Measurements from ENCODE around the gene ZNF813. TPM values are rescaled to one million over a fixed set of nuclear protein-coding genes. Genes with fewer than 3 reads are reported as not detected.

Gene ZNF813
- total RNA-seq, 1 experiment from 2014 or later, result not detected

GRCh38 chr19:53519446-53519845, 51.9 kb downstream of the ZNF813 start (continued):
- TF ChIP-seq EZH2 (IDR thresholded peaks at IDR 0.05), result no peak

- H3K9me2 ChIP-seq (ENCODE audit: insufficient read depth), result no peaks in the 10 kb centered on the region
- no peaks in the 10 kb centered on the region for H3K36me3 ChIP-seq (ENCODE audit: control insufficient read depth in 1 of 2, insufficient read depth in 2 of 2, low read length in 2 of 2)
- H3K9me3 ChIP-seq (ENCODE audit: control insufficient read depth in 1 of 2, insufficient read depth in 1 of 2, low read depth in 1 of 2, low read length in 2 of 2), result peaks cover 0 to 10% of the 10 kb centered on the region in 2 experiments; a peak in 2 of 4 replicates
- no peak overlapping the region for H2AFZ ChIP-seq (ENCODE audit: low read depth, low read length, poor library complexity, severe bottlenecking)
- intact Hi-C loops (cut with micrococcal nuclease), result no loop called here
- TF ChIP-seq MAX (IDR thresholded peaks at IDR 0.05) (no peak), ZFX (IDR thresholded peaks at IDR 0.05) (no peak), SRF (IDR thresholded peaks at IDR 0.05; ENCODE audit: low read depth) (no peak), SIN3A (IDR thresholded peaks at IDR 0.05; ENCODE audit: low read depth) (no peak), CTCF (IDR thresholded peaks at IDR 0.05 in 2 of 3, conservative IDR thresholded peaks at IDR 0.05 in 1 of 3; ENCODE audit: borderline replicate concordance in 1 of 3, insufficient read depth in 1 of 3, low read depth in 2 of 3, low read length in 2 of 3) (no peak)
- no peak for ATAC-seq
- no peaks in the 10 kb centered on the region for H4K20me1 ChIP-seq (ENCODE audit: insufficient read depth)
- no peaks in the 10 kb centered on the region for H3K79me2 ChIP-seq (ENCODE audit: insufficient read depth, low read length)
- H3K4me1 ChIP-seq (ENCODE audit: control insufficient read depth in 1 of 2, insufficient read depth in 2 of 2, low read length in 2 of 2), result no peaks in the 10 kb centered on the region
- no peak for DNase-seq (ENCODE audit: low read depth, low spot score)
- H3K27me3 ChIP-seq (ENCODE audit: insufficient read depth, low read length), result no peaks in the 10 kb centered on the region
- no peak overlapping the region for H3K27ac ChIP-seq (ENCODE audit: low read depth, low read length)
- H3K4me3 ChIP-seq (replicated peaks in 1 of 2; ENCODE audit: low read depth in 1 of 2, low read length in 2 of 2), result no peak overlapping the region
- RAD21 ChIA-PET (ENCODE audit: low non-redundant PET in 1 of 2, low total read pairs in 2 of 2, uncharacterized antibody in 2 of 2, unreplicated experiment in 2 of 2), result no interaction called here
- no peak overlapping the region for H3K4me2 ChIP-seq (ENCODE audit: low read length)
- H3K9ac ChIP-seq (ENCODE audit: low read length), result no peak overlapping the region
- POLR2A ChIA-PET, result no interaction called here
- no TSS peak for BruUV-seq (replicated peaks)
- CTCF ChIA-PET, result no interaction called here
These were observed 52.6 kb downstream of the ZNF813 start for GRCh38 chr19:53520163-53520546.
